Subcutaneous adipose tissue (tissue), 4 donors: ENCODE data around the gene TEX2. TPM values are rescaled to one million over a fixed set of nuclear protein-coding genes. Genes with fewer than 3 reads are reported as not detected.

Source experiments
- total RNA-seq, 4 donors: library from RNA; depleted of rRNA; stranded (reverse); fragments of >200 nt; gene quantifications; one replicate each; pipeline ENCODE4 v1.1.0, GENCODE V29; 2016
- TF ChIP-seq, protein P1 (sequence below): fragments of 450-650 bp; IDR thresholded peaks from one replicate; pipeline ENCODE4 v1.5.1; 2016; ENCODE audit warnings: low read depth, mild to moderate bottlenecking, control low read depth, antibody characterized with exemption, moderate library complexity

Gene TEX2
- total RNA-seq, 4 donors from 2014 or later: 75.3 to 119 (median 102) TPM

DNA sequence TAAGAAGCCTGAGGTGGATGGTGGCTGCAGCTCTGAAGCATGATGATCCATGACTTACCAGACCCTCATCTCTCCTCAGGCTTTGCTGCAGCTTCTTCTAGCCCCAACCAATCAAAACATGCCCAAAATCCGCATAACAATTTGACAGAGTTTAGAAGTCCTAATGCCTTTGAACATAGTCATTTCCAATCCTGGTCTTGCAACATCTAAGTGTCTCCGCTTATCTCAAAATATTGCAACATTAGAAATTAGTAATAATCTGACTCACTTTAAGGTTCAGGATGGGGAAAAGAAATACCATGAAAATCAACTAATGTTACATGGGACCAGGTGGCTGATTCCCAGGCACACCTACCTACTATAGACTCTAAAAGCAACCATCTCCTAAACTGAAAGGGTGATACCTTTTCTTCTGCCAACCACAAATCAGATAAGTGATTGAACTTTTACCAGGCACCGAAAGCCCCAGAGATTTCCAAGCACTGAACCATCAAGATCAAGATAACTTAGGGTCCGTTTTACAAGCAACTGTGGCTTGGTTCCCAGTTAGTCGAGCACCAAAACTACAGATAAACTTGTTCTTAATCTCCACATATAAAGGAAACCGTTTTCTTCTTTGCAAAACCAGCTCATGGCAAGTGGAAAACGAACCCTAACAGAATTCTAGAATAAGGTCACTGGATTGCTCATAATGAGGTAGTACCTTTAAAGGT, 147.1 kb downstream of the TEX2 start:
- TF ChIP-seq, protein P1, sequence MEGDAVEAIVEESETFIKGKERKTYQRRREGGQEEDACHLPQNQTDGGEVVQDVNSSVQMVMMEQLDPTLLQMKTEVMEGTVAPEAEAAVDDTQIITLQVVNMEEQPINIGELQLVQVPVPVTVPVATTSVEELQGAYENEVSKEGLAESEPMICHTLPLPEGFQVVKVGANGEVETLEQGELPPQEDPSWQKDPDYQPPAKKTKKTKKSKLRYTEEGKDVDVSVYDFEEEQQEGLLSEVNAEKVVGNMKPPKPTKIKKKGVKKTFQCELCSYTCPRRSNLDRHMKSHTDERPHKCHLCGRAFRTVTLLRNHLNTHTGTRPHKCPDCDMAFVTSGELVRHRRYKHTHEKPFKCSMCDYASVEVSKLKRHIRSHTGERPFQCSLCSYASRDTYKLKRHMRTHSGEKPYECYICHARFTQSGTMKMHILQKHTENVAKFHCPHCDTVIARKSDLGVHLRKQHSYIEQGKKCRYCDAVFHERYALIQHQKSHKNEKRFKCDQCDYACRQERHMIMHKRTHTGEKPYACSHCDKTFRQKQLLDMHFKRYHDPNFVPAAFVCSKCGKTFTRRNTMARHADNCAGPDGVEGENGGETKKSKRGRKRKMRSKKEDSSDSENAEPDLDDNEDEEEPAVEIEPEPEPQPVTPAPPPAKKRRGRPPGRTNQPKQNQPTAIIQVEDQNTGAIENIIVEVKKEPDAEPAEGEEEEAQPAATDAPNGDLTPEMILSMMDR: no peak

GRCh38 chr17:64115043-64115698, 147.9 kb downstream of the TEX2 start:
- TF ChIP-seq, protein P1: no peak

DNA sequence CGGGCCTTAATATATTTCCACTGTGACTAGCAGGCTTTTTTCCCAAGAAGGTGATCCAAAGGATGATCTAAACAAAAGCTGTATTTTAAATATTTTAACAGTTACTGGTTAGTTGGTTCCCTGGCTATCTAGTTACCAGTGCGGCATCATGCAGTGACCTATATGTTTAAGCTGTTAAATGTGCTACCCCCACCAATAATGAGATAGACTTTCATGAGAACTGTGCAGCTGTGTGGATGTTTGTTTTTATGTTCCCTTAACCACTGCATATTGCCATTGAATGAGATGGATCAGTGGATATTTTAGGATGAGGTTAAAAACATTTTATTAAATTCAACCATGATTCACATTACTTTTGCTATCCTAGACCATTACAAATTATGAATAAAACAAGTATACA, 150.1 kb downstream of the TEX2 start:
- TF ChIP-seq, protein P1: no peak

DNA sequence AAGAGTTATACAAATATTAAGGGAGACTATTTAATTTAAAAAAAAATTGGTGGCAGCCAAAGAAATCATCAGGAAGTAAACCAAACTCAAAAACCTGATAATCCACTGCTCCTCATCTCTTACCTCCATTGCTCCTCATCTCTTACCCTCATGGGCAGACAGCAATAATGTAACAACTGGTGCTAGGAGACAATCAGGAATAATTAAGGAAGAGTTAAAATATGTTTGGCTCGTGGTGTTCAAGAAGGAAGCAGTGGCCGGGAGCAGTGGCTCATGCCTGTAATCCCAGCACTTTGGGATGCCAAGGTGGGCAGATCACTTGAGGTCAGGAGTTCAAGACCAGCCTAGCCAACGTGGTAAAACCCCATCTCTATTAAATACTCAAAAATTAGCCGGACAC, 151.2 kb downstream of the TEX2 start:
- TF ChIP-seq, protein P1: no peak

DNA sequence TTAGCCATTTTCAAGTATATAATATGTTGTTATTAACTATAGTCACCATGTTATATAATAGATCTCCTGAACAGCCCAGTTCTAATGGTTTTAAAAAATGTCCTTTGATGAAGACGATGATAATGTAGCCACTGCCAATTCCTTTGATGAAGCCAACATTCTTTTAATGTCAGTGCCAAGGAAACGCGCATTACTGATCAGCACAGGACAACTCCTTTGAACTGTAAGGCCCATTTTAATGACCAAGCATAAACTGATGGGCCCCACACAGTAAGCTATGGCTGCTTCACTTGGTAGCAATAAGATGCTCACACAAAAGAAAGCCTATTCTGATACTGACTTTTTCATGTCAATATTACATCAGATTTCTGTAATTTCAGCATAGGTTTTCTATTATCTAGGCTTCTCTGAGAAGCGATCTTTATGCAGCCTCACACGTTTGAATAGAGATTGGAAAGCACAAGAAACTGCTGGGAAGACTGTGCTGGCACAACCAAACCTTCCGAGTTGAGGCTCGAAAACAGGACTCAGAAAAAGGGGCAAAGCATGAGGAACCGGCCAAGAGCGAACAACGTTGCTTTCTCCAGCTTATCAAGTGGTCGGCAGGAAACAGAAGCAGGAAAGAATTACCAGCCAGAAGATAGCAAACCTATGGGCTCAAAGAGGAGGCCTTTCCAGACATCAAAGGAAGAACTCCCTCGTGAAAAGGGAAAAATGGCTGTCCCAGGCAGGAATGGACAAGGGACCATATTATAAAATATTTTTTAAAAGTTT, 152.5 kb downstream of the TEX2 start:
- TF ChIP-seq, protein P1: no peak

DNA sequence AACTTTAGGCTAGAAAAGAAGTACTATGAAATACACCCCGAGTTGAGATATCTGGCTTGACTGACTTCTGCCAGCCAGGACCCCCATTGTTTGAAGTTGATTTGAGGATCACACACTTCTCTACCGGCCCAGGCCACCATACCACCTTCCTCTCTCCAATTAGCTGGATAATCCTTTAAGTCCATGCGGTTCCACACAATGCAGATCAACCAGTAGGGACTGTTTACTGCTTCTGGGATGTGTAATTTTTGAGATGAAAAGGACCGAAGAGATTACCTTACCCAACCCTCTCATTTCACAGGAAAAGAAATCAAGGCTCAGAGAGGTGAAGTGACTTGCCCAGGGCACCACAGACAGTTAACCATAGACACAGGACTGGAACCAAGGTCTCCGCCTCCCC, 153.7 kb downstream of the TEX2 start:
- TF ChIP-seq, protein P1: no peak

DNA sequence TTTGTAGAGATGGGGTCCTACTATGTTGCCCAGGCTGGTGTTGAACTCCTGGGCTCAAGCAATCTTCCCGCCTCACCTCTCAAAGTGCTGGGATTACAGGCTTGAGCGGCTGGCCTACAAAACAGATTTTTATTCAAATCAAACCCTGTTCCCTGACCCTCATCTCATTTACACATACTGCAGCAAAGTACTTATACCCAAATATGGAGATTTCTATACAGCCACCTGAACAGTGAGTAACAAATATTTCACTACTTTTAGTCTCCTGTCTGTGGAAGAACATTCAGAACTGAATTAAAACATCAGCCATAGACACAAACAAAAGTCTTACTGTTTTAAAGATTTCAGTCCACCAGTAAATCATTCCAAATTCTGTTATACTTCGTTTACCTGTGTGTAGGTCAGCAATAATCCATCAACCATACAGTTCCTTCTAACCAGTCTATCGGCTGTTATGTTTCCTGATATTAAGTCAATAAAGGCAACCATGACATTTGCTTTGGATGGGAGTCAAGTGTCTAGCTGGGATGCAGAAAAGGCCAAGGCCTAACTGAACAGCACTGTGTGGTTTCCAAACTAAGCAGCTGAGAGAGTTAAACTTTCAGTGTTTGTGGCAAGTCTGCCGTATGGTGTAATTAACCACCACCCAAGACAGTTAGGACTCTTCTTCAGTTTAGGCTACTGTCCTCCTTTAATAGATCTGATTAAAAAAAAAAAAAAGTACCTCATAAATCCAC, 155.4 kb downstream of the TEX2 start:
- TF ChIP-seq, protein P1: no peak
